Neutrophil (primary cell): ENCODE results near the gene TBX21.

Experiments used
- H3K27ac ChIP-seq: fragments of 200-600 bp; sonication (generic); 2 replicates; pipeline ENCODE4 v1.5.1; 2016; ENCODE audit warnings: mild to moderate bottlenecking, moderate library complexity
- H3K27me3 ChIP-seq: fragments of 200-600 bp; sonication (generic); 2 replicates; pipeline ENCODE4 v1.6.0; 2016; ENCODE audit warnings: mild to moderate bottlenecking
- H3K36me3 ChIP-seq: fragments of 200-600 bp; sonication (generic); 2 replicates; pipeline ENCODE4 v1.5.1; 2017
- H3K4me1 ChIP-seq, 2 experiments: fragments of 200-600 bp in 1 of 2; sonication (generic) in 1 of 2; 1 replicate in 1 of 2; 2 replicates in 1 of 2; pipeline versions ENCODE4 v1.5.1 to v1.6.1; 2013 to 2016; ENCODE audit warnings: low read depth in 1 of 2, low read length in 1 of 2, mild to moderate bottlenecking in 1 of 2, moderate library complexity in 1 of 2; ENCODE audit not compliant: control insufficient read depth in 1 of 2, insufficient read depth in 1 of 2
- H3K4me3 ChIP-seq, 2 experiments: fragments of 200-600 bp in 1 of 2; sonication (generic) in 1 of 2; 1 replicate in 1 of 2; 2 replicates in 1 of 2; pipeline ENCODE4 v1.5.1; 2013 to 2016; ENCODE audit warnings: low read depth in 1 of 2, low read length in 1 of 2, mild to moderate bottlenecking in 1 of 2, moderate library complexity in 1 of 2
- H3K9me3 ChIP-seq: fragments of 200-600 bp; sonication (generic); 2 replicates; pipeline ENCODE4 v1.5.1; 2016
- CTCF ChIP-seq: fragments of 200-600 bp; sonication (generic); IDR thresholded peaks from 2 replicates; pipeline ENCODE4 v1.5.1; 2016; ENCODE audit warnings: antibody characterized with exemption

The TBX21 gene

GRCh38 chr17:47733674-47734410 lies 806 bp downstream of the TBX21 start:
- H3K27me3 ChIP-seq = peaks cover 95% of the 10 kb centered on the region
- H3K4me1 ChIP-seq = peaks cover 3 to 16% of the 10 kb centered on the region in 2 experiments
- H3K9me3 ChIP-seq = no peaks in the 10 kb centered on the region
- H3K4me3 ChIP-seq = no peak overlapping the region
- TF ChIP-seq CTCF = no peak
- no peaks in the 10 kb centered on the region for H3K36me3 ChIP-seq
- H3K27ac ChIP-seq = no peak overlapping the region

- Histone ChIP-seq H3K27ac (no peak overlapping the region), H3K4me1 (peaks cover 3 to 16% of the 10 kb centered on the region in 2 experiments), H3K27me3 (peaks cover 86% of the 10 kb centered on the region), H3K36me3 (no peaks in the 10 kb centered on the region), H3K4me3 (no peak overlapping the region), H3K9me3 (no peaks in the 10 kb centered on the region)
- TF ChIP-seq CTCF = no peak
These were observed 2.1 kb downstream of the TBX21 start for GRCh38 chr17:47735139-47735464.

DNA sequence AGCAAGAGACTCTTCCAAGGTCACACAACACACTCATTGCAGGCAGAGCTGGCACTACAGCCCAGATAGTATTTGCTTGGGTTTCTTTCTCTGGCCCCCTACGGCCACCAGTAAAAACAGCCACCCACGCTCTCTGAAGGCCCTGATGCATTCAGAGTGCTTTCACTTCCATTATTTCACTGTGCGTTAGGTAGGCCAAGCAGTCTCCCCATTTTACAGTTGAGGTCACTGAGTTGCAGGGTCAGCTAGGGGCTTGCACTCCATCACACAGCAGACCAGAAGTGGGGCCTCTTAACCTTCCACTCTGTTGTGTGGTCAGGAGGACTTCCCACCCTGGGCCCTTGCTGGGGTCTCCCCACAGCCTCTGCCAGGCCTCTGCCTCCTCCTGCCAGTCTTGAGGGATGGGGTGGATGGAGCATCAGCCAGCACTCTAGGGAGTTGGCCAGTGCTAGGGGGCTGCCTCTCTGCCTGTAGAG lies 2.5 kb downstream of the TBX21 start:
- H3K36me3 ChIP-seq = no peaks in the 10 kb centered on the region
- no peak overlapping the region for H3K27ac ChIP-seq
- peaks cover 82% of the 10 kb centered on the region for H3K27me3 ChIP-seq
- peaks cover 3 to 16% of the 10 kb centered on the region in 2 experiments for H3K4me1 ChIP-seq
- H3K9me3 ChIP-seq = no peaks in the 10 kb centered on the region
- TF ChIP-seq CTCF = no peak
- H3K4me3 ChIP-seq = no peak overlapping the region

DNA sequence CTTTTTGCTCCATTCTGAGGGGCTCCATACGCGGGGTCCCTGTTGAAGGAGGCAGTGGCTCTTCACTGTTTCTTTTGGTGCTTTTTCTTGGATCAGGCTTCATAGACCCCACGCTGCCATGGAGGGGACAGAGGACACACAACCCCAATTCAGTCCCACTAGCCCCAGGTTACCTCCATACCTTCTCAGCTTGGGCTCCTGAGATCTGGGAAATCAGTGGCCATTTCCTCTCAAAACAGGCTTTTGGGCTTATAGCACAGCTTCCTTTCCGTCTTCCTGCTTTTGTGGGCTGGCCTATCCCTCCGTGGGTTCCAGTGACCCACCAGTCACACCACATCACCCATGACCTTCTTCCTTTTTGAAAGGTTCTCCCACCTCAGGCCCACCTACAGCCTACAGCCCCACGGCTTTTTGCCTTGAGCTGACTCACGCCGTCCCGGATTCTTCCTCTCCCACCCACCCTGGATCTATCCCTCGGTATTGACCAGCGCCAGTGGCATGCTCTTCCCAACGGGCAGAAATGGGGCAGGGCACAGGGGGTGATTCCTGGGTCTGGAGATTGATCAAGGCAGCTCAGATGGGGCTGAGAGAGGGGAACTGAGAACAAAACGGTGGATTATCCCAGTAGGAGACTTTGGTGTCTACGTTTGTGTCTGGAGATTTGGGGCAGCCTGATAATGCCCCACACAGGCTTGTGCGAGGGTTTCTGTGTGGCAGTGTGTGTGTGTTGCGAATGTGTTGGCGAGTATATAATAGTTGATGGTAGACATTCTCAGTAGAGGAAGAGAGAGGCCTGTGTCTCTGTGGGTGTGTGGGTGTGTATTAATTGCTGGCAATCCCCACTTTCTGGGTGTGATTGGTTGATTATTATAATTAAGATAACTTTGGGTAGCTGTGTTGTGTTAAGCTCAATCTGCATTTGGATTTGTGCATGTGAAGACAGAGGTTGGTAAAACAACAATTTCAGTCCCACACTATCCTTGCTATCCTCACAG lies 3.8 kb downstream of the TBX21 start:
- Histone ChIP-seq H3K27me3 (peaks cover 82% of the 10 kb centered on the region), H3K36me3 (no peaks in the 10 kb centered on the region), H3K4me1 (peaks cover 3 to 16% of the 10 kb centered on the region in 2 experiments), H3K4me3 (no peak overlapping the region), H3K27ac (no peak overlapping the region), H3K9me3 (no peaks in the 10 kb centered on the region)
- no peak for TF ChIP-seq CTCF

- peaks cover 82% of the 10 kb centered on the region for H3K27me3 ChIP-seq
- H3K4me1 ChIP-seq = peaks cover 3 to 10% of the 10 kb centered on the region in 2 experiments
- no peaks in the 10 kb centered on the region for H3K36me3 ChIP-seq
- no peak overlapping the region for H3K27ac ChIP-seq
- TF ChIP-seq CTCF = no peak
- no peak overlapping the region for H3K4me3 ChIP-seq
- H3K9me3 ChIP-seq = no peaks in the 10 kb centered on the region
These were observed 5.1 kb downstream of the TBX21 start for GRCh38 chr17:47738178-47738577.
